SK-N-SH (cell line): ENCODE measurements around the gene CHD1. TPM values are rescaled to one million over a fixed set of nuclear protein-coding genes. Genes with fewer than 3 reads are reported as not detected.

Experiments used
- CTCF ChIA-PET: fragments of 300-600, 350-600 bp; formaldehyde crosslinking; extraction: SDS; loops from one replicate; lab custom pipeline; 2021; lab: Yijun Ruan, JAX
- POLR2A ChIA-PET: fragments of 350-600 bp; sonication (Branson Sonifier 250); formaldehyde crosslinking; extraction: SDS; loops from one replicate; lab custom pipeline; 2020; ENCODE audit warnings: antibody characterized with exemption, inconsistent platforms; lab: Yijun Ruan, JAX
- DNase-seq: peaks from one replicate; pipeline ENCODE4 v3.0.0; 2012
- H2AFZ ChIP-seq: fragments of 200-600 bp; sonication (generic); 2 replicates; pipeline ENCODE4 v1.8.1; 2016; ENCODE audit warnings: antibody characterized with exemption, mild to moderate bottlenecking, low read depth
- H3F3A ChIP-seq: fragments of 200-600 bp; sonication (generic); replicated peaks from 2 replicates; pipeline ENCODE3; 2016; ENCODE audit warnings: antibody characterized with exemption, mild to moderate bottlenecking; ENCODE audit not compliant: insufficient read depth
- H3K27ac ChIP-seq, 2 experiments: fragments of 200-500 bp in 1 of 2; fragments of 200-600 bp in 1 of 2; sonication (Bioruptor generic) in 1 of 2; sonication (generic), shearing (Covaris generic) in 1 of 2; 2 replicates each; pipeline versions ENCODE4 v1.5.1 to v1.6.1; 2014 to 2016; ENCODE audit warnings: low read depth in 2 of 2, inconsistent platforms in 1 of 2, low read length in 1 of 2, mild to moderate bottlenecking in 1 of 2, mixed read lengths in 1 of 2
- H3K27me3 ChIP-seq: fragments of 200-600 bp; sonication (generic), shearing (Covaris generic); 2 replicates; pipeline ENCODE4 v1.6.1; 2016; ENCODE audit warnings: mixed run types; ENCODE audit not compliant: insufficient read depth
- H3K36me3 ChIP-seq, 2 experiments: fragments of 200-500 bp in 1 of 2; fragments of 200-600 bp in 1 of 2; sonication (Bioruptor generic) in 1 of 2; sonication (generic) in 1 of 2; replicated peaks in 1 of 2; 2 replicates each; pipeline versions ENCODE3 to v1.5.1; 2014 to 2016; ENCODE audit warnings: low read length in 1 of 2, mild to moderate bottlenecking in 1 of 2; ENCODE audit not compliant: insufficient read depth in 2 of 2, control insufficient read depth in 1 of 2
- H3K4me1 ChIP-seq, 2 experiments: fragments of 200-500 bp in 1 of 2; fragments of 200-600 bp in 1 of 2; sonication (Bioruptor generic) in 1 of 2; sonication (generic), shearing (Covaris generic) in 1 of 2; 2 replicates each; pipeline versions ENCODE4 v1.5.1 to v1.6.1; 2014 to 2016; ENCODE audit warnings: low read depth in 1 of 2, low read length in 1 of 2, mixed run types in 1 of 2; ENCODE audit not compliant: insufficient read depth in 2 of 2, control insufficient read depth in 1 of 2
- H3K4me2 ChIP-seq: fragments of 200-600 bp; sonication (generic), shearing (Covaris generic); 2 replicates; pipeline ENCODE4 v1.6.1; 2017; ENCODE audit warnings: mixed run types
- H3K4me3 ChIP-seq, 2 experiments: fragments of 200-500 bp in 1 of 2; fragments of 200-600 bp in 1 of 2; sonication (Bioruptor generic) in 1 of 2; sonication (generic), shearing (Covaris generic) in 1 of 2; 2 replicates each; pipeline versions ENCODE4 v1.5.1 to v1.8.1; 2014 to 2016; ENCODE audit warnings: low read depth in 2 of 2, inconsistent platforms in 1 of 2, low read length in 1 of 2, mild to moderate bottlenecking in 1 of 2, mixed read lengths in 1 of 2, moderate library complexity in 1 of 2
- H3K79me2 ChIP-seq: fragments of 200-600 bp; sonication (generic); 2 replicates; pipeline ENCODE4 v1.8.1; 2017; ENCODE audit warnings: mild to moderate bottlenecking; ENCODE audit not compliant: insufficient read depth
- H3K9ac ChIP-seq: fragments of 200-600 bp; sonication (generic); 2 replicates; pipeline ENCODE4 v1.6.1; 2017; ENCODE audit warnings: mixed run types
- H3K9me2 ChIP-seq: fragments of 200-600 bp; sonication (generic); 2 replicates; pipeline ENCODE4 v1.6.1; 2017; ENCODE audit warnings: mixed run types
- H3K9me3 ChIP-seq: fragments of 200-600 bp; sonication (generic); 2 replicates; pipeline ENCODE4 v1.6.1; 2017; ENCODE audit warnings: mixed run types, mild to moderate bottlenecking, moderate library complexity
- H4K20me1 ChIP-seq: fragments of 200-600 bp; sonication (generic); 2 replicates; pipeline ENCODE4 v1.6.1; 2017; ENCODE audit warnings: mild to moderate bottlenecking, mixed run types; ENCODE audit not compliant: insufficient read depth
- CHD2 ChIP-seq: fragments of 150-350 bp; IDR thresholded peaks from 2 replicates; pipeline ENCODE4 v1.6.1; 2018; ENCODE audit warnings: low read length; ENCODE audit not compliant: partially characterized antibody
- CTCF ChIP-seq: fragments of 200-600 bp; sonication (generic); IDR thresholded peaks from 2 replicates; pipeline ENCODE4 v1.6.1; 2017; ENCODE audit warnings: antibody characterized with exemption, mild to moderate bottlenecking, moderate library complexity
- EZH2phosphoT487 ChIP-seq: fragments of 200-600 bp; sonication (generic); IDR thresholded peaks from 2 replicates; pipeline ENCODE4 v1.6.1; 2017; ENCODE audit warnings: low read depth, mixed run types, mild to moderate bottlenecking, antibody characterized with exemption, moderate library complexity, borderline replicate concordance
- FOXJ3 ChIP-seq: sonication (generic); formaldehyde crosslinking; IDR thresholded peaks from 2 replicates; pipeline ENCODE4 v1.5.1; 2020; ENCODE audit warnings: mild to moderate bottlenecking, missing genetic modification reagents
- FOXM1 ChIP-seq: IDR thresholded peaks from 2 replicates; pipeline ENCODE4 v1.4.0; 2012; ENCODE audit warnings: low read depth, mild to moderate bottlenecking
- IRF3 ChIP-seq: fragments of 150-350 bp; IDR thresholded peaks from 2 replicates; pipeline ENCODE4 v1.6.1; 2016; ENCODE audit warnings: mild to moderate bottlenecking, low read depth, low read length
- MXI1 ChIP-seq: IDR thresholded peaks from 2 replicates; pipeline ENCODE4 v1.6.1; 2012; ENCODE audit warnings: mild to moderate bottlenecking, low read depth, low read length, improper control_type of control experiment
- NFIC ChIP-seq: IDR thresholded peaks from 2 replicates; pipeline ENCODE4 v1.4.0; 2012; ENCODE audit warnings: borderline replicate concordance
- PBX3 ChIP-seq: IDR thresholded peaks from 2 replicates; pipeline ENCODE4; 2012
- POLR2AphosphoS5 ChIP-seq: IDR thresholded peaks from 2 replicates; pipeline ENCODE4 v1.6.1; 2012; ENCODE audit warnings: low read depth, low read length
- RCOR1 ChIP-seq: fragments of 150-350 bp; IDR thresholded peaks from 2 replicates; pipeline ENCODE4 v1.6.1; 2017; ENCODE audit warnings: antibody characterized with exemption, low read length
- REST ChIP-seq: IDR thresholded peaks from 2 replicates; pipeline ENCODE4 v1.6.1; 2012; ENCODE audit warnings: mild to moderate bottlenecking, low read depth, low read length, moderate library complexity
- RXRA ChIP-seq: IDR thresholded peaks from 2 replicates; pipeline ENCODE4 v1.4.0; 2012; ENCODE audit warnings: low read depth, mild to moderate bottlenecking, borderline replicate concordance
- SMC3 ChIP-seq: IDR thresholded peaks from 2 replicates; pipeline ENCODE4 v1.6.1; 2012; ENCODE audit warnings: low read depth, low read length, improper control_type of control experiment
- TCF12 ChIP-seq: IDR thresholded peaks from 2 replicates; pipeline ENCODE4 v1.4.0; 2012
- TEAD4 ChIP-seq: IDR thresholded peaks from 2 replicates; pipeline ENCODE4 v1.4.0; 2012; ENCODE audit warnings: mild to moderate bottlenecking, borderline replicate concordance; ENCODE audit not compliant: insufficient read depth
- USF2 ChIP-seq: fragments of 150-350 bp; IDR thresholded peaks from 2 replicates; pipeline ENCODE4 v1.6.1; 2017; ENCODE audit warnings: antibody characterized with exemption, low read length, low read depth, borderline replicate concordance
- ZBTB33 ChIP-seq: IDR thresholded peaks from 2 replicates; pipeline ENCODE4 v1.4.0; 2012; ENCODE audit warnings: low read depth, borderline replicate concordance
- WGBS: methylation state at CpG from one replicate; pipeline ENCODE4 v1.1.6; 2017; ENCODE audit warnings: low lambda C conversion rate; 5-methylcytosine and 5-hydroxymethylcytosine counted together
- polyA plus RNA-seq, 3 experiments: library from polyadenylated mRNA; depleted of rRNA; stranded (reverse); fragments of >200 nt; gene quantifications; 2 replicates each; pipeline ENCODE4 v1.2.3, GENCODE V29; 2012

CHD1 gene
- polyA plus RNA-seq, 1 of the 3 experiments (the other 2 are of a cell fraction), result 12.4 TPM

- ChIA-PET CTCF (no interaction called here), POLR2A (no interaction called here)
- H3K79me2 ChIP-seq, result no peaks in the 10 kb centered on the region
- no peaks in the 10 kb centered on the region for H3K9me3 ChIP-seq
- H3K27me3 ChIP-seq, result no peaks in the 10 kb centered on the region
- H3K27ac ChIP-seq, result no peak overlapping the region
- no peak overlapping the region for H2AFZ ChIP-seq
- no peaks in the 10 kb centered on the region for H4K20me1 ChIP-seq
- H3K4me2 ChIP-seq, result no peak overlapping the region
- H3K4me3 ChIP-seq, result no peak overlapping the region
- WGBS, result 90% methylated on average over 4 of the region's 4 CpGs
- H3K9ac ChIP-seq, result no peak overlapping the region
- H3F3A ChIP-seq, result no peaks in the 10 kb centered on the region
- no peak for DNase-seq
- H3K4me1 ChIP-seq, result no peaks in the 10 kb centered on the region
- no peaks in the 10 kb centered on the region for H3K9me2 ChIP-seq
- no peaks in the 10 kb centered on the region for H3K36me3 ChIP-seq
- TF ChIP-seq POLR2AphosphoS5 (no peak), NFIC (no peak), MXI1 (no peak), RXRA (no peak), CHD2 (no peak), RCOR1 (no peak), FOXJ3 (no peak), TCF12 (no peak)
- TF ChIP-seq, all 33 proteins: peak for 0
These were observed 36.4 kb upstream of the CHD1 start for GRCh38 chr5:98965226-98965625.

- DNase-seq, result no peak
- H3K27ac ChIP-seq, result no peak overlapping the region
- ChIA-PET POLR2A (no interaction called here), CTCF (no interaction called here)
- H3K79me2 ChIP-seq, result no peaks in the 10 kb centered on the region
- H3K36me3 ChIP-seq, result no peaks in the 10 kb centered on the region
- H3K9me2 ChIP-seq, result no peaks in the 10 kb centered on the region
- H3K4me3 ChIP-seq, result no peak overlapping the region
- no peaks in the 10 kb centered on the region for H3K27me3 ChIP-seq
- H3F3A ChIP-seq, result no peaks in the 10 kb centered on the region
- H3K9me3 ChIP-seq, result no peaks in the 10 kb centered on the region
- no peak overlapping the region for H2AFZ ChIP-seq
- H3K9ac ChIP-seq, result no peak overlapping the region
- H3K4me1 ChIP-seq, result no peaks in the 10 kb centered on the region
- no peak overlapping the region for H3K4me2 ChIP-seq
- H4K20me1 ChIP-seq, result no peaks in the 10 kb centered on the region
- TF ChIP-seq EZH2phosphoT487 (no peak), ZBTB33 (no peak), CTCF (no peak), IRF3 (no peak), SMC3 (no peak), PBX3 (no peak), FOXM1 (no peak), TEAD4 (no peak), USF2 (no peak), REST (no peak)
These were observed 35.8 kb upstream of the CHD1 start for GRCh38 chr5:98964621-98965020.
